HepG2 (cell line): Measurements from ENCODE around the gene BMP6. TPM values are rescaled to one million over a fixed set of nuclear protein-coding genes. Genes with fewer than 3 reads are reported as not detected.

ENCODE experiments used
- ATAC-seq: fragments of 200-7000 bp; cut with Tn5 transposase; 3 replicates; pipeline ENCODE4 v1.9.1; 2020; ENCODE audit warnings: mild to moderate bottlenecking, moderate library complexity
- BruUV-seq: library from RNA; stranded (reverse); fragments of 400-500 nt; replicated peaks from 2 replicates; lab custom pipeline; 2021; lab: Mats Ljungman, UMichigan
- CTCF ChIA-PET: fragments of 300-600 bp; formaldehyde crosslinking; extraction: SDS; loops from one replicate; lab custom pipeline; 2021; ENCODE audit warnings: low total read pairs, inconsistent platforms, low intra/inter-chr PET ratio; lab: Yijun Ruan, JAX
- POLR2A ChIA-PET: fragments of 350-600 bp; sonication (Branson Sonifier 250); formaldehyde crosslinking; loops from one replicate; lab custom pipeline; 2020; ENCODE audit warnings: antibody characterized with exemption, inconsistent platforms; lab: Yijun Ruan, JAX
- DNase-seq: peaks from one replicate; pipeline ENCODE4 v3.0.0-alpha.2; 2015; ENCODE audit warnings: low spot score
- FAIRE-seq: peaks from 3 replicates; lab custom pipeline; 2011; peaks lifted over from hg19 to GRCh38; lab: Jason Lieb, UNC
- H2AFZ ChIP-seq: one replicate; pipeline ENCODE4 v1.6.1; 2011; ENCODE audit warnings: low read length, inconsistent platforms
- H3K27ac ChIP-seq: fragments of 300-600 bp; 3 replicates; pipeline ENCODE4 v1.8.0; 2011; ENCODE audit warnings: mixed run types, mild to moderate bottlenecking, mixed read lengths, low read length, inconsistent platforms; ENCODE audit not compliant: insufficient read depth; ENCODE audit errors: extremely low read length
- H3K27me3 ChIP-seq, 2 experiments: fragments of 200-600 bp in 1 of 2; 2 replicates in 1 of 2; 3 replicates in 1 of 2; pipeline versions ENCODE4 v1.6.0 to v1.8.0; 2011; ENCODE audit warnings: low read length in 2 of 2, mild to moderate bottlenecking in 2 of 2, moderate library complexity in 2 of 2, inconsistent platforms in 1 of 2; ENCODE audit not compliant: insufficient read depth in 2 of 2, control insufficient read depth in 1 of 2
- H3K36me3 ChIP-seq, 2 experiments: fragments of 200-600 bp in 1 of 2; replicated peaks in 1 of 2; 2 replicates in 1 of 2; 3 replicates in 1 of 2; pipeline versions ENCODE4 v1.5.1 to v1.8.0; 2011; ENCODE audit warnings: low read length in 2 of 2, inconsistent platforms in 1 of 2; ENCODE audit not compliant: insufficient read depth in 2 of 2, control insufficient read depth in 1 of 2
- H3K4me1 ChIP-seq: 2 replicates; pipeline ENCODE4 v1.5.1; 2012; ENCODE audit warnings: low read length, inconsistent platforms; ENCODE audit not compliant: insufficient read depth
- H3K4me2 ChIP-seq: 2 replicates; pipeline ENCODE4 v1.6.0; 2011; ENCODE audit warnings: low read depth, low read length, inconsistent platforms
- H3K4me3 ChIP-seq, 3 experiments: fragments of 200-600 bp in 1 of 3; sonication (generic), shearing (Covaris generic) in 1 of 3; replicated peaks in 1 of 3; 2 replicates each; pipeline ENCODE4 v1.5.1; 2011 to 2016; ENCODE audit warnings: low read length in 3 of 3, inconsistent platforms in 2 of 3, low read depth in 2 of 3, mild to moderate bottlenecking in 2 of 3, control low read depth in 1 of 3, mixed read lengths in 1 of 3; ENCODE audit not compliant: insufficient read depth in 1 of 3
- H3K79me2 ChIP-seq: one replicate; pipeline ENCODE4 v1.6.1; 2011; ENCODE audit warnings: low read length, inconsistent platforms; ENCODE audit not compliant: insufficient read depth
- H3K9ac ChIP-seq: 2 replicates; pipeline ENCODE4 v1.6.0; 2011; ENCODE audit warnings: mild to moderate bottlenecking, low read depth, low read length, inconsistent platforms; ENCODE audit not compliant: insufficient read depth
- H3K9me3 ChIP-seq: 2 replicates; pipeline ENCODE4 v1.5.1; 2012; ENCODE audit warnings: mild to moderate bottlenecking, low read length
- H4K20me1 ChIP-seq: 2 replicates; pipeline ENCODE4 v1.6.0; 2011; ENCODE audit warnings: inconsistent platforms, mild to moderate bottlenecking, low read length, moderate library complexity; ENCODE audit not compliant: insufficient read depth
- ARNT2 ChIP-seq: sonication (generic); formaldehyde crosslinking; IDR thresholded peaks from 2 replicates; pipeline ENCODE4 v1.8.0; 2022; ENCODE audit warnings: mild to moderate bottlenecking, low read depth, missing genetic modification reagents, moderate library complexity
- MAFF ChIP-seq: IDR thresholded peaks from 2 replicates; pipeline ENCODE4 v1.6.1; 2011; ENCODE audit warnings: low read depth, low read length, improper control_type of control experiment
- MAFK ChIP-seq, 2 experiments: IDR thresholded peaks in 1 of 2; conservative IDR thresholded peaks in 1 of 2; 2 replicates each; pipeline ENCODE4 v1.6.1; 2011; ENCODE audit warnings: improper control_type of control experiment in 2 of 2, low read length in 2 of 2
- ZKSCAN5 ChIP-seq: sonication (generic); formaldehyde crosslinking; IDR thresholded peaks from 2 replicates; pipeline ENCODE4 v1.5.1; 2020; ENCODE audit warnings: mild to moderate bottlenecking, missing genetic modification reagents
- ZNF850 ChIP-seq: sonication (generic); formaldehyde crosslinking; conservative IDR thresholded peaks from 2 replicates; pipeline ENCODE4 v1.9.0; 2021; ENCODE audit warnings: mild to moderate bottlenecking, missing genetic modification reagents
- WGBS: methylation state at CpG from one replicate; pipeline ENCODE4 v1.1.6; 2017; ENCODE audit warnings: low lambda C conversion rate; 5-methylcytosine and 5-hydroxymethylcytosine counted together
- in situ Hi-C: cut with HindIII; loops from 2 replicates; pipeline ENCODE4 v1.10.0; 2017; ENCODE audit warnings: low pct_unique_long_range_greater_than_20kb; ENCODE audit not compliant: extremely low pct_ligation_motif_present
- intact Hi-C: fragments of 100-400 bp; cut with micrococcal nuclease; formaldehyde crosslinking; loops from one replicate; pipeline ENCODE4 v1.10.0; 2022; ENCODE audit not compliant: unreplicated experiment
- polyA plus RNA-seq, 8 experiments: library from polyadenylated mRNA; depleted of rRNA in 3 of 8; stranded (reverse) in 7 of 8; unstranded in 1 of 8; fragments of >200 nt; fragmentation: Illumina TruSeq in 4 of 8; extraction: Trizol in 4 of 8; gene quantifications; 2 replicates each; pipeline versions ENCODE4 v1.2.1 to v1.2.3, GENCODE V29; 2011 to 2016; ENCODE audit warnings: low read depth in 4 of 8, missing spikeins in 1 of 8, mixed read lengths in 1 of 8; ENCODE audit not compliant: insufficient read depth in 1 of 8
- total RNA-seq, 5 experiments: library from RNA; depleted of rRNA; stranded (reverse); fragments of >200 nt; fragmentation: Illumina TruSeq; extraction: Trizol; gene quantifications; 2 replicates each; pipeline ENCODE4 v1.2.3, GENCODE V29; 2016; ENCODE audit warnings: low read depth in 1 of 5

The BMP6 gene
- total and polyA plus RNA-seq, 2 of the 13 experiments (the other 11 are each of a cell fraction or from before 2014, with no cell fraction given), result 0.09 to 0.18 TPM

GRCh38 chr6:7707787-7708186 lies 18.1 kb upstream of the BMP6 start:
- Histone ChIP-seq H3K4me2 (no peak overlapping the region), H3K9ac (no peak overlapping the region), H3K4me3 (no peak overlapping the region), H2AFZ (no peak overlapping the region), H3K36me3 (no peaks in the 10 kb centered on the region), H3K27ac (no peak overlapping the region), H3K4me1 (no peaks in the 10 kb centered on the region), H3K27me3 (peaks cover 2 to 51% of the 10 kb centered on the region in 2 experiments; a peak in 3 of 5 replicates), H4K20me1 (no peaks in the 10 kb centered on the region), H3K9me3 (no peaks in the 10 kb centered on the region), H3K79me2 (no peaks in the 10 kb centered on the region)
- no TSS peak for BruUV-seq
- intact Hi-C loops, result no loop called here
- WGBS, result 2% methylated on average over 4 of the region's 4 CpGs
- ChIA-PET CTCF (no interaction called here), POLR2A (no interaction called here)
- ATAC-seq (no peak), DNase-seq (no peak), FAIRE-seq (no peak)
- no peak for TF ChIP-seq ARNT2
- in situ Hi-C loops, result no loop called here

- H3K27me3 ChIP-seq, result peaks cover 0 to 11% of the 10 kb centered on the region in 2 experiments; a peak in 2 of 5 replicates
- WGBS, result 2% methylated on average over 6 of the region's 6 CpGs
These were observed 6.5 kb upstream of the BMP6 start for GRCh38 chr6:7719364-7719850.

More at GRCh38 chr6:7719364-7719850, 6.5 kb upstream of the BMP6 start:
- no peak overlapping the region for H2AFZ ChIP-seq
- no peak for FAIRE-seq
- ChIA-PET POLR2A (no interaction called here), CTCF (no interaction called here)
- H3K27ac ChIP-seq, result no peak overlapping the region
- no peak overlapping the region for H3K4me3 ChIP-seq
- H4K20me1 ChIP-seq, result no peaks in the 10 kb centered on the region
- no peak for ATAC-seq
- no TSS peak for BruUV-seq
- H3K79me2 ChIP-seq, result no peaks in the 10 kb centered on the region
- H3K9ac ChIP-seq, result no peak overlapping the region
- DNase-seq, result no peak
- TF ChIP-seq ZKSCAN5 (CRISPR knock-in tag) (no peak), ZNF850 (CRISPR knock-in tag) (no peak), MAFK (conservative IDR thresholded peaks at IDR 0.05 in 1 of 2, IDR thresholded peaks at IDR 0.05 in 1 of 2; ENCODE audit: low read length in 2 of 2) (peak; percentile 86 to 93), MAFF (peak; percentile 85)
- H3K4me1 ChIP-seq, result no peaks in the 10 kb centered on the region
- no peaks in the 10 kb centered on the region for H3K9me3 ChIP-seq
- no peaks in the 10 kb centered on the region for H3K36me3 ChIP-seq
- in situ Hi-C loops (no loop called here), intact Hi-C loops (no loop called here)
- H3K4me2 ChIP-seq, result no peak overlapping the region
